CD14-positive monocyte (primary cell): ENCODE data around the gene FGF2. TPM values are rescaled to one million over a fixed set of nuclear protein-coding genes. Genes with fewer than 3 reads are reported as not detected.

Source experiments
- DNase-seq, 3 donors: peaks; one replicate each; pipeline ENCODE4 v3.0.0-alpha.2; 2011 to 2022
- H2AFZ ChIP-seq: 2 replicates; pipeline ENCODE4 v1.6.0; 2012; ENCODE audit warnings: mild to moderate bottlenecking, low read depth, low read length, inconsistent platforms; ENCODE audit not compliant: insufficient read depth, poor library complexity, severe bottlenecking
- H3K27ac ChIP-seq, 2 donors: 1 replicate in 1 of 2; 2 replicates in 1 of 2; pipeline ENCODE4 v1.5.1; 2012 to 2013; ENCODE audit warnings: low read length in 2 of 2, control low read depth in 1 of 2, inconsistent platforms in 1 of 2, low read depth in 1 of 2, mild to moderate bottlenecking in 1 of 2
- H3K27me3 ChIP-seq, 2 donors: one replicate each; pipeline versions ENCODE4 v1.6.0 to v1.6.1; 2011 to 2013; ENCODE audit warnings: low read length in 2 of 2; ENCODE audit not compliant: control insufficient read depth in 2 of 2, insufficient read depth in 2 of 2
- H3K36me3 ChIP-seq, 2 donors: replicated peaks in 1 of 2; 1 replicate in 1 of 2; 2 replicates in 1 of 2; pipeline versions ENCODE4 v1.5.1 to v1.6.1; 2012 to 2013; ENCODE audit warnings: low read length in 2 of 2, control low read depth in 1 of 2, inconsistent platforms in 1 of 2, mild to moderate bottlenecking in 1 of 2; ENCODE audit not compliant: insufficient read depth in 2 of 2, control insufficient read depth in 1 of 2
- H3K4me1 ChIP-seq, 2 donors: 1 replicate in 1 of 2; 2 replicates in 1 of 2; pipeline versions ENCODE4 v1.5.1 to v1.6.1; 2012 to 2013; ENCODE audit warnings: low read length in 2 of 2, control low read depth in 1 of 2, inconsistent platforms in 1 of 2, mild to moderate bottlenecking in 1 of 2, moderate library complexity in 1 of 2; ENCODE audit not compliant: insufficient read depth in 2 of 2, control insufficient read depth in 1 of 2
- H3K4me2 ChIP-seq: replicated peaks from 2 replicates; pipeline ENCODE3; 2012; ENCODE audit warnings: low read length, moderate library complexity, mild to moderate bottlenecking; ENCODE audit not compliant: poor library complexity, severe bottlenecking; ENCODE audit errors: extremely low read depth
- H3K4me3 ChIP-seq, 3 experiments: fragments of 200-600 bp in 1 of 3; sonication (generic) in 1 of 3; replicated peaks in 1 of 3; 1 replicate in 2 of 3; 2 replicates in 1 of 3; pipeline ENCODE4 v1.5.1; 2011 to 2013; ENCODE audit warnings: low read length in 3 of 3, mild to moderate bottlenecking in 3 of 3, control low read depth in 2 of 3, low read depth in 2 of 3, inconsistent platforms in 1 of 3, moderate library complexity in 1 of 3
- H3K79me2 ChIP-seq: 2 replicates; pipeline ENCODE4 v1.6.0; 2012; ENCODE audit warnings: mild to moderate bottlenecking, control low read depth, inconsistent platforms, low read length, moderate library complexity; ENCODE audit not compliant: insufficient read depth
- H3K9ac ChIP-seq: 2 replicates; pipeline ENCODE4 v1.6.0; 2017; ENCODE audit warnings: low read length, mild to moderate bottlenecking; ENCODE audit not compliant: insufficient read depth, poor library complexity, severe bottlenecking
- H3K9me3 ChIP-seq, 2 donors: replicated peaks in 1 of 2; 1 replicate in 1 of 2; 2 replicates in 1 of 2; pipeline versions ENCODE4 v1.5.1 to v1.6.1; 2012 to 2013; ENCODE audit warnings: low read length in 2 of 2, control low read depth in 1 of 2; ENCODE audit not compliant: control insufficient read depth in 1 of 2, insufficient read depth in 1 of 2
- H4K20me1 ChIP-seq: 2 replicates; pipeline ENCODE4 v1.6.0; 2012; ENCODE audit warnings: mild to moderate bottlenecking, low read length, control low read depth, moderate library complexity; ENCODE audit not compliant: insufficient read depth
- H3K27ac Mint-ChIP-seq, 7 donors: one replicate each; pipeline ENCODE4 v1.8.0; 2020; ENCODE audit warnings: mild to moderate bottlenecking in 7 of 7, mixed read lengths in 7 of 7, moderate library complexity in 6 of 7, inconsistent platforms in 2 of 7
- H3K27me3 Mint-ChIP-seq, 3 donors: one replicate each; pipeline ENCODE4 v1.8.0; 2021 to 2022; ENCODE audit warnings: low read depth in 3 of 3, mild to moderate bottlenecking in 3 of 3, mixed read lengths in 3 of 3, moderate library complexity in 3 of 3, inconsistent platforms in 1 of 3
- H3K36me3 Mint-ChIP-seq, 2 donors: one replicate each; pipeline ENCODE4 v1.8.0; 2020; ENCODE audit warnings: mixed read lengths in 2 of 2, inconsistent platforms in 1 of 2, mild to moderate bottlenecking in 1 of 2
- H3K4me1 Mint-ChIP-seq: one replicate; pipeline ENCODE4 v1.8.0; 2020; ENCODE audit warnings: mild to moderate bottlenecking, mixed read lengths
- H3K4me3 Mint-ChIP-seq, 2 donors: one replicate each; pipeline ENCODE4 v1.8.0; 2020; ENCODE audit warnings: mild to moderate bottlenecking in 2 of 2, mixed read lengths in 2 of 2, moderate library complexity in 1 of 2
- H3K9me3 Mint-ChIP-seq, 7 donors: one replicate each; pipeline ENCODE4 v1.8.0; 2020 to 2022; ENCODE audit warnings: mixed read lengths in 7 of 7, mild to moderate bottlenecking in 6 of 7, moderate library complexity in 6 of 7, inconsistent platforms in 2 of 7
- WGBS: methylation state at CpG from one replicate; pipeline ENCODE4 v1.1.5; 2013; ENCODE audit warnings: missing lambda C conversion rate; ENCODE audit not compliant: insufficient coverage; 5-methylcytosine and 5-hydroxymethylcytosine counted together
- intact Hi-C, 2 donors: fragments of 100-400 bp; cut with micrococcal nuclease; formaldehyde crosslinking; loops; one replicate each; pipeline versions ENCODE4 v1.15.0 to v1.15.1; 2023
- polyA plus RNA-seq, 3 donors: library from polyadenylated mRNA; depleted of rRNA in 1 of 3; unstranded in 2 of 3; stranded (reverse) in 1 of 3; fragments of 300-500 nt in 2 of 3; fragments of >200 nt in 1 of 3; fragmentation: Illumina TruSeq in 2 of 3; gene quantifications; 1 replicate in 2 of 3; 2 replicates in 1 of 3; pipeline ENCODE4 v1.2.3, GENCODE V29; 2012 to 2021
- TF ChIP-seq, protein P1 (sequence below): fragments of 200-600 bp; IDR thresholded peaks from one replicate; pipeline ENCODE4 v1.8.0; 2022; ENCODE audit warnings: antibody characterized with exemption, mild to moderate bottlenecking

FGF2 gene
- polyA plus RNA-seq, 3 donors = not detected

DNA sequence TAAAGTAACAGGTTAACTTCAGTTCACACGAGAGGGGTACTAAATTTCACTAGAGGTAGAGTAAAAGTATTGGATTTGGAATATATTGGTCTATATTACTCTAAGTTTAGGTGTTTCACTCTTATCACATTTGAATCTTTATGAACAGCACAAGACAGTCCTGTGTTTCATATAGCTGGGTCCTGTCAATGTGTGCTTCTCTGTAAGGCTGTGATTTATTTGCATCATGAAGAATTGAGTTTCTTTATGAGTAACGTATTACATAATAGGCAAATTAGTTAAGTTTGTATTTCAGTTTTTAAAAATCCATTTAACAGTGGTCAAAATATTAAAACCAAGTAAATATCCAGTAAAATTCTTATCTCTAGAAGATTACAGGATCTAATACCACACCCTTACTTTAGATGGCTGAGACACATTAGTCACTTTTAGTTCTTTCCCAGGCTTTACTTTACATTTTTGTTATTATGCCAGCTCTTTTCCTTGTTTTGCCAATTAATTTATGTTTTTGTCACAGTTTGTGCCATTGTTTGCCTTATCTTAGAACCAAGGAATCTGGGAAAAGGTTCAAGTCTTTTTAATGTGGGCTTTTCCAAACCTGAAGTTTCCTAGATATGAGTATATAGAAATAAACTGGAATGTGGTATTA, 63.6 kb downstream of the FGF2 start:
- Mint-ChIP-seq H3K4me3 (no peak overlapping the region), H3K9me3 (no peaks in the 10 kb centered on the region), H3K27ac (no peak overlapping the region), H3K36me3 (peaks cover 2 to 6% of the 10 kb centered on the region in 2 donors), H3K27me3 (peaks cover 0 to 2% (median 0%) of the 10 kb centered on the region in 3 donors), H3K4me1 (no peaks in the 10 kb centered on the region)
- TF ChIP-seq, protein P1, sequence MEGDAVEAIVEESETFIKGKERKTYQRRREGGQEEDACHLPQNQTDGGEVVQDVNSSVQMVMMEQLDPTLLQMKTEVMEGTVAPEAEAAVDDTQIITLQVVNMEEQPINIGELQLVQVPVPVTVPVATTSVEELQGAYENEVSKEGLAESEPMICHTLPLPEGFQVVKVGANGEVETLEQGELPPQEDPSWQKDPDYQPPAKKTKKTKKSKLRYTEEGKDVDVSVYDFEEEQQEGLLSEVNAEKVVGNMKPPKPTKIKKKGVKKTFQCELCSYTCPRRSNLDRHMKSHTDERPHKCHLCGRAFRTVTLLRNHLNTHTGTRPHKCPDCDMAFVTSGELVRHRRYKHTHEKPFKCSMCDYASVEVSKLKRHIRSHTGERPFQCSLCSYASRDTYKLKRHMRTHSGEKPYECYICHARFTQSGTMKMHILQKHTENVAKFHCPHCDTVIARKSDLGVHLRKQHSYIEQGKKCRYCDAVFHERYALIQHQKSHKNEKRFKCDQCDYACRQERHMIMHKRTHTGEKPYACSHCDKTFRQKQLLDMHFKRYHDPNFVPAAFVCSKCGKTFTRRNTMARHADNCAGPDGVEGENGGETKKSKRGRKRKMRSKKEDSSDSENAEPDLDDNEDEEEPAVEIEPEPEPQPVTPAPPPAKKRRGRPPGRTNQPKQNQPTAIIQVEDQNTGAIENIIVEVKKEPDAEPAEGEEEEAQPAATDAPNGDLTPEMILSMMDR = no peak
- no peak for DNase-seq
- no CpG with 5 or more reads among the region's 2 CpGs for WGBS
- H3K9me3 ChIP-seq = no peaks in the 10 kb centered on the region
- no peak overlapping the region for H2AFZ ChIP-seq
- H3K27ac ChIP-seq = no peak overlapping the region
- no peaks in the 10 kb centered on the region for H3K4me1 ChIP-seq
- H3K27me3 ChIP-seq = no peaks in the 10 kb centered on the region
- H3K9ac ChIP-seq = no peak overlapping the region
- no peaks in the 10 kb centered on the region for H3K36me3 ChIP-seq
- H3K79me2 ChIP-seq = no peaks in the 10 kb centered on the region
- no peak overlapping the region for H3K4me2 ChIP-seq
- intact Hi-C loops = no loop called here
- no peaks in the 10 kb centered on the region for H4K20me1 ChIP-seq
- no peak overlapping the region for H3K4me3 ChIP-seq

DNA sequence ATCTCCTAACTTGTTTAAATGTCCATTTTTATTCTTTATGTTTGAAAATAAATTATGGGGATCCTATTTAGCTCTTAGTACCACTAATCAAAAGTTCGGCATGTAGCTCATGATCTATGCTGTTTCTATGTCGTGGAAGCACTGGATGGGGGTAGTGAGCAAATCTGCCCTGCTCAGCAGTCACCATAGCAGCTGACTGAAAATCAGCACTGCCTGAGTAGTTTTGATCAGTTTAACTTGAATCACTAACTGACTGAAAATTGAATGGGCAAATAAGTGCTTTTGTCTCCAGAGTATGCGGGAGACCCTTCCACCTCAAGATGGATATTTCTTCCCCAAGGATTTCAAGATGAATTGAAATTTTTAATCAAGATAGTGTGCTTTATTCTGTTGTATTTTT, 68.2 kb downstream of the FGF2 start:
- WGBS = no CpG with 5 or more reads among the region's 3 CpGs
- Histone ChIP-seq H2AFZ (no peak overlapping the region), H4K20me1 (no peaks in the 10 kb centered on the region), H3K4me2 (no peak overlapping the region), H3K79me2 (no peaks in the 10 kb centered on the region), H3K4me1 (no peaks in the 10 kb centered on the region), H3K9ac (no peak overlapping the region), H3K27ac (no peak overlapping the region), H3K4me3 (no peak overlapping the region), H3K27me3 (no peaks in the 10 kb centered on the region), H3K36me3 (no peaks in the 10 kb centered on the region), H3K9me3 (no peaks in the 10 kb centered on the region)
- Mint-ChIP-seq H3K27me3 (no peaks in the 10 kb centered on the region), H3K9me3 (no peaks in the 10 kb centered on the region), H3K4me3 (no peak overlapping the region), H3K4me1 (no peaks in the 10 kb centered on the region), H3K27ac (no peak overlapping the region), H3K36me3 (peaks cover 2 to 6% of the 10 kb centered on the region in 2 donors)
- no peak for DNase-seq
- TF ChIP-seq, protein P1 = no peak
- intact Hi-C loops = no loop called here
